HG03196 (cell line): Measurements from ENCODE around the gene TSPAN9.

Experiments
- ATAC-seq: cut with Tn5 transposase; IDR thresholded peaks from one replicate; pipeline ENCODE4 v1.9.1; 2021; ENCODE audit not compliant: unreplicated experiment

Gene TSPAN9

DNA sequence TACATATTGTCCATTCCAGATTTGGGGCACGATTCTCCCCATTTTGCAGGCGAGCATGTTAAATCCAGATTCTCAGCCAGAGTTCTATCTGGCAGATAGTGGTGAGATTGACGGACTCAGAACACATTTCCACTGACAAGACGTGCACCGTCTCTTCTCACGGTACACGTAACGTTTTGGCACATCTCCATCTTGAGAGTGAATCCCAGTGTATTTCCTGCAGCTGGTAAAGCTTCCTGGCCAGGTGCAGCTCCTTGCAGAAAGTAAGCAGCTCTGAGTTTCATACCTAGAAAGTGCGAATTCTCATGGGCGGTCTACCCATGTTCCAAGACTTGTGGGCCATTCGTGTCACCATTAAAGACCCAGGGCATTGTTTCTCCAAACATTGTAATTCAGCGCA, 102.6 kb downstream of the TSPAN9 start:
- no peak for ATAC-seq

DNA sequence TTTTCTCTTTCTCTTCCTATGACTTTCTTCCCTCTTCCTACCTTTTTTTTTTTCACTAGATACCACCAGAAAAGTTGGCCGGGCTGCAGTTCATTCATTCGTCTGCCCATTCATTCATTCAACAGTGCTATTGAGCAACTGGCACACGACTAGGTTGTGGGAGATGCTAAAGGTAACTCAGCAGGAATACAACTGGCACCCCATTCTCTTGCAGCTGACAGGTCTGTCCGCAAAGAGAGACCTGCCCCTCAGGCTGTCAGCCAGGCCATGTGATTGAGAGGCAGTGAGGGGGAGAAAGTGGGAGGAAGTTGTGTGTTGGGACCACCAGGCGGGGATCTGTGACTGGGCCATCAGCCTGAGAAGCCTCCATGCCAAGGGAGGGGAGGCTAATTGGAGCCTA, 105.2 kb downstream of the TSPAN9 start:
- no peak for ATAC-seq

DNA sequence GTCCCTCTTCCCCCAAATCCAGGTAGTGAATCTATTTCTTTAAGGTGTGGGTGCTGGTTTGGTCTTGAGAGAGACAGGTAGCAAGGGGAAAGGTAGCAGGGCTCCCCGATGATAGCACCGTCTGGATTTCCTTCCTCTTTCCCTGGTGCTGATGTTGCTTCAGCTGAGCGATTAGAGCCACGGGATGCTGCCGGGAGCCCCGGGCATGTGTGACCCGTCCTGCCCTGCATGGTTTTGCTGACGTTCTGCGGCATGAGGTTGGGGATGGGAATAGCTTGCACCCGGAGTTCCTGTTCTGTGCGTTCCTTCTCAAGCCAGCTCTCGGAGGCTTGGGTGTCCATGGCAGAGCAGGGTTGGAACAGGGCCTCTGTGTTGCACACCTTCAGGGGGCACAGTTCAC, 107.3 kb downstream of the TSPAN9 start:
- ATAC-seq, result no peak

DNA sequence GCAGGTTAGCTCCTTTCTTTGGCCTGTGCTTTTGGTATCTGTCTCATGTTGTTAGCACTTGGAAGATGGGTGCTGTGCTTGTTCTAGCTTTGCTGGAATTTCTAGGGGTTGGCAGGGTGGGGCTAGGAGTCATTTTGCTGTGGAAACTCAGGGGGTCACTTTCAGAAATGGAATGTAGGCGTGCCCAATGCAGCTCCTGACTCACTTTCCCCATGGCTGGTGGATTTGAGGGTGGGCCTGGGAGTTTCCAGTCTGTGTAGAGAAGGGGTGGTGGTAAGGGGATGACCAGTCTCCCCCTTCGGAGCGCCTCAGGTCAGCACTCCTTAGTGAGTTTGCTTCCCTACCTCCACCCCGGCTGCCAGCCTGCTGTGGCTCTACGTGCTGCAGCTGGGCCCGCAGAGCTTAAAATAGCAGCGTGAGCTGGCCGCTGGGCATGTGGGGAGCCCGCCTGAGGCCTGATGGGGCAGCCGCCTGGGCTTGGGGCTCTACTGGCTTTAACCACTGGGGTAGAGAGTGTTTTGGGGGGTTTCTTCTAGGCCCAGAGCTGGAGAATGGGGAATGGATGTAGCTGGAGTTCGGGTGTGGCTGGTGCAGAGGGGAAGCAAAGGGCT, 108.2 kb downstream of the TSPAN9 start:
- no peak for ATAC-seq

DNA sequence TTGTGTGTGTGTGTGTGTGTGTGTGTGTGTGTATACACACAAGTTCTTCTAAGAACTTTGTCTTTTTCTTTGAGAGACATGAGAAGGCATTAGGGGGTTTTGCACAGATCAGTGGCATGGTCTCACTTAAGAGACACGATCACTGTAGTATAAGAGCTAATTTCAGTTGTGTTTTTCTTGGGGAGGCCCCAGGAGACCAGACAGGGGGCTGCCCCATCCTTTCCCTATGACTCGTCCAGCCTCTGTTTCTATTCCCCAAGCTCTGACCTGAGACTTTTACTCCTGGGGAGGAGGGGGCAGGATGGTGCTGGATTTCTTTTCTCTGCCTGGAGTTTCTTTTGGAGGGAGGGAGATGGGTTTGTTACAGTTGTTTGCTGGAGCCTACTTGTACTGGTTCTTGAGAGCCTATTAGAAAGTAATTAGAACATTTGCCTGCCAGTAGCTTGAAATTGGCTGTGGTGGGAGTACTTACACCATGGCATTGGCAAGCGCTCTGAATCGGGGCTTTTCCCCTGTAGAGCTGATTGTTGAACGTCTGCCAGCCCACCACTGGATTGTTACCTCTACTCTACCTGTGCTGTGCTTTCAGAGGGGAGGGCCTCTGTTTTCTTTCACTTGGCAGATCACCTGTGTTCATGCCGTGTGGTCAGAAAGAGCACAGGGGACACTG, 109.5 kb downstream of the TSPAN9 start:
- ATAC-seq, result no peak

DNA sequence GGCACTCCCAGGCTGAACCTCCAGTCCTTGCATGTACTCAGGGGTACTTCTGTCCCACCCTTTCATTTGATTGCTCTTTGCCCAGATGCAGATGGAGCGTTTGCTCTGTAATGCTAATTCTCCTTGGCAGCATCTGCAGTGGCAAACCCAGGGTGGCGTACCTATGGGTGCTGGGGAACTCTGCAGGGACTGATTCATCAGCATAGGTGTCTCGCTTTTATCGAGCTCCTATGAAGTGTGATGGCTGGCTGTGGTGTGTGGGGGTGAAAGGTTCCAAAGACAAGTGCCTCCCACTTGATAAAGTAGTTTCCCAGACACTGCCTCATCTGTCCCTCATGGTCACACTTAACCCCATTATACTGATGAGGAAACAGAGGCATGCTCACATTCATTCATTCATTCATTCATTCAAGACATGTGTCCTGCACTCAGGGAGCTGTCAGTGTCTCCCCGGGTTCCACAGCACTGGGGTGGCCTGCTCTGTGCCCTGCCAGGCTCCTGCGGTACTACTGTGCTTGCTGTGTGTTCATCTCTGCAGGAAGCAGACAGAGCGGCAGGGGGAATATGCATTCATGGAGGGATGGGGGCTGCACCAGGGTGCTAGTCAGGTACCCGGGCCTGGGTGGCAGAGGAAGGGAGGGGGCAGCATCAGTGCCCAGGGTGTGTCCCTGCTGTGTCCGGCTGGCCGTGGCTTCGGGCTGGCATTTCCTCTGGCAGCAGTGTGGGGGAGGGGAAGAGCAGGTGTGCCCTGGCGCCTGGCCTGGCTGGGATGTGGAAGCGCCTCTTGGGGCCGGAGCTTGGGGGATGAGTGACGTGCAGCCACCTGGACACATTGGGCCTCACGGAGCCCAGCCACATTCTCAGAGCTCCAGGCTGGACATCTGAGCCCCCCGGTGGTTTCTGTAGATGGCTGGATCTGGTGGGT, 110.9 kb downstream of the TSPAN9 start:
- no peak for ATAC-seq

DNA sequence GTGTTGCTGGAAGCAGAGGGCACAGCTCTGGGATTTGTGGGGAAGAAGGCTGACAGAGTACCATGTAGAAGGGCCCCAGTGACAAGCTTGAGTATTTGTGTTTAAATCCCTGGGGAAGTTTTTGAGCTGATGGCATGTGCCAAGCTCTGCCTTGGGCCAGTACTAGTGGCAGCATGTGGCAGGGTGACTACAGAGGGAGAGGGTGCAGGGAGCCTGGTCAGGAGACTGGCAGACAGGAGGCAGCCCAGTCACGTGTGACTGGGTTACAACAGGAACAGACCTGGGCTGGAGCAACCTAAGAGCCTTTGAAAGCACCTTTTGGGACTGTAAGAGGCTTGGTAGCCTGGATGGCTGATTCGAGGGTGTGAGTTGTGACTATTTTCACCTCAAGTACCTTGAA, 112.1 kb downstream of the TSPAN9 start:
- no peak for ATAC-seq

DNA sequence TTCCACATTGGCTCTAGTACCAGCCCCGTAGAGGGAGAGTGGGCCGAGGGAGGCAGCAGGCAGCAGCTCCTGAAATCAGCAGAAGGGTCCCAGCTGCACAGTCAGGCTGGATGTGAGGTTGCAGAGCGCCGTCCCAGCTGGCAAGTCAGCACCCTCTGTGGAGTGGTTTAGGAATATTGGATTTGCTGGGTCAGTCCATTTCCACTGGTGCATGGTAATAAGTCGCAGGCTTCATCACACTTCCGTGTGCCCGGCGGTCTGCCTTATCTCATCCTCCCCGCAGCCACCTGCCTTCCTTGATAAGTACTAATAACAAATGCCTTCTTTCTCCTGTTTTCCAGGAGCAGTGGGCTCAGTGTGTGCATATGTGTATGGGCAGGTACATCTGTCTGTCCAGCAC, 112.9 kb downstream of the TSPAN9 start:
- no peak for ATAC-seq

DNA sequence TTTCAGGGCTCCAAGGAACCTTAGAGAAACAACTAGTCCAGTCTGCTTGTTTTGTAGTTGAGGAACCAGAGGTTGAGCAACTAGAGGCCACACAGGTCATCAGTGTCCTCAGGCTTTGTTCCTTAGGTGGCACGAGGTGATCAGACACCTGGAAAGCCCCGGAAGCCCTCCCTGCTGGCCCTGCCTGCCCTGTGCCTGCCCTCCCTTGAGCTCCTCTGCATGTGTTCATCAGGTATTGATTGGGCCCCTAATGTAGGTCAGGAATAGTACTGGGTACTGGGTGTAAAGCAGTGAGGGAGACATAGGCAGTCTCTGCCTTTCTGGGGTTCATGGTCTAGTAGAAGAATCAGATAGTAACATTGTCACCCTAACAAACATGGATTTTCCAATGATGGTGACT, 114.3 kb downstream of the TSPAN9 start:
- ATAC-seq, result no peak

DNA sequence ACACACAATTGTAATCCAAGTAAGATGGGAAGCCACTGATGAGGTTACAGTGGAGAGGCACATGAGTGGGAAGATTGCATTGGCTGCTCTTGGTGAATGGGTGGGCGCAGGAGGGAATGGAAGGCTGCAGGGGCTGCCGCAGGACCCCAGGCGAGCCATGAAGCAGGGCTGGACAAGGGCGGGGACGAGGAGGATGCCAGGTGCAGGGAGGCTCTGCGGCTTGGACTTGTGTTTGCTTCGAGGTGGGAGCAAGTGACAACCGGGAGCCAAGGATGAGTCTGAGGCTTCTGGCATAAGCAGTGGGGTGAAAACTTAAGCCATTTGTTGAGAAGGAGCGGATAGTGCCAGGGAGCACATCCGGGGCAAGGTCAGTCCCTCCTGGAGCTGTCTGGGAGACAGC, 115.0 kb downstream of the TSPAN9 start:
- no peak for ATAC-seq

DNA sequence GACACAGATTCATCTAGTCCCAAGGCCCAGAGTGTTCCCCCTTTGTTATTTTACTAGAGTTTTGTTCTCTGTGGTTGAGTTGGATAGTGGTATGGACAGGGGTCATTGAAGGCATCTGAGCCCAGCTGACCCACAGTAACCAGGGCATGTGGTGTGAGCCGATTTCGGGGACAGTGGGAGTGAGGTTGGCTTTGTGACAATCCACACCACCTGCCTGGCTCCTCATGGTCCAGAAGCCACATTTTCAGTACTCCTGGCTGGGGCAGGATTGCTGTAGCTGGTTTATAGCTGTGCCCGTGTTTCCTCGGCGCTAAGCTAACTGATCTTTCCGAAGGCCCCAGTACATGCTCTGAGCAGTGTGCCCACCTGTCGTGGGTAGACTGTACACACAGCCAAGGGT, 116.0 kb downstream of the TSPAN9 start:
- ATAC-seq, result no peak

DNA sequence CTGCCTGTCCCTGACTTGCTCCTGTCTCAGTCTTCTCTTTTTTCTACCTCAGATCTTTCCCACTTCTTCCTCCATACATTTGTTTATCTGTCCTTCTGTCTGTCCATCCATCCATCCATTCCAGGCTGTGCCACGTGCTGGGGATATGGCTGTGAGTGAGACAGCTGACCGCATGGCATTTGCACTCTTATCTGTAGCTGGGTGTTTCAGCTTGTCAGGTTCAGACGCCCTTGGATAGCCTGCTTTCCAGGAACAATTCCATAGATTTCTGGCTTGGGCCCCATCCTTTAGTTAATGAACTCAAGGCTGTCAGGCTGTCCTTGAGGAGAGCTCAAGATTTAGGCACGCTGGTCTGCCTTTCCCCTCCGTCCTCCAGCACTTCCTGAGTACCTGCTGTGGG, 116.6 kb downstream of the TSPAN9 start:
- no peak for ATAC-seq

DNA sequence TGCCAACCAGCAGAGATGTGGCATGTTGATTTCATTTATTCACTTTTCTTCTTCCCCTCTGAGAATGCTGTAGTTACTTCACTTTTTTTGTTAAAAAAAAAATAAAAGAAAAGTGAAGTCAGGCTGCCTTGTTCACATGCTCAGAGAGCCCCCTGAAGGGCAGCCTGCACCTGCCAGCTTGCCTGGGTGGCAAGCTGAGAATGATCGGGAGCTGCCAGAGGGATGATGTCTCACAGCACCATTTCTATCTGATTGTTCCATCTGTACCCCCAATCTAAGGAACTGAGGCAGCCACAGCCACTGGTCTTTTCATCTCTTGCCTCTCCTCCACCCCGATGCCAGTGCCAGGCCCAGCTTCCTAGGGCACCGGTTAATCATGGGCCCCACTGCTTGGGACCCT, 118.2 kb downstream of the TSPAN9 start:
- no peak for ATAC-seq

DNA sequence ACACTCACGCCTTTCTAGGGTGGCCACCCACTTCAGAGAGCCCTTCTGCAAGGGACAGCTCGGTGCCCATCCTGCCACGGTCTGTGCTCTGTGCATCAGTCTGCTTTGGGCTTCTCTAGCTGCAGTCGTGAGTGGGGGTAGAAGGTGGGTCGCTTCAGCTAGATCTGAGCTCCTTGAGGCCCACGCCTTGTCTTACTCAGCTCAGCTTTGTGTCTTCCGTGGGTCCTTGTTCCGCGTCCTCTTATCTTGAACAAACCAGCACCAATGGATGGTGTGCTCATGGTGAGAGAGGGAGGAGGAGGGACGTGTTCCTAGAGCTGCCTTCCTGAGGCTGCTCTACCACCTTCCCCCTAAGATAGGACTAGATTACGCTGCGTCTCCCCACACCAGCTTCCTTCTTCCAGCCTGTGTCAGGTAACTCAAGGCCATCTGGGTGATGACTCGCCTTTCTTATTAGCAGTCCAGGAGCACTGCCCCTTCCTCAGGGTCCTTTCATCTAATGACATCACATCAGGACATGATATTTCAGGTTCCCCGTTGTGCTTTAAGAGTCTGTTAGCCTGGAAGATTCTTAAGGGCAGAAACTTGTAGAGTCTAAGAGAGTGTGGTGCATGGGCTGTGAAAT, 118.8 kb downstream of the TSPAN9 start:
- no peak for ATAC-seq

DNA sequence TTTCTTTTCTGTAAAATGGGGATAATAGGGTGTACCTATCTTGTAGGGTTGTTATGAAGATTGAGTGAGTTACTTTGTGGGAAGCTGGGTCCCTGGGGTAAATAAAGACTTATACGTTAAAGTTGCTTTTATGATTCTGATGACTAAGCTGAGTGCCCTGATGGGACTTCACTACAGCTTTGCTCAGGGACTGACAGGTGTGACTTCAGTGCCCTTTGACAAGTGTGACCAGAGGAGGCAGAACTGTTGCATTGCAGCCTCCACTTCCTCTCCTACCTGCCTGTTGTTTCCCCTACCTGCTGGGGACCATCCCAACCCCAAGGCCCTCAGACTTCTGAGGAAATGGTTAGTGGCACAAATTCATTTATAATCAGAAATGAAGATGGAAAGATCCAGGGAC, 119.3 kb downstream of the TSPAN9 start:
- no peak for ATAC-seq

DNA sequence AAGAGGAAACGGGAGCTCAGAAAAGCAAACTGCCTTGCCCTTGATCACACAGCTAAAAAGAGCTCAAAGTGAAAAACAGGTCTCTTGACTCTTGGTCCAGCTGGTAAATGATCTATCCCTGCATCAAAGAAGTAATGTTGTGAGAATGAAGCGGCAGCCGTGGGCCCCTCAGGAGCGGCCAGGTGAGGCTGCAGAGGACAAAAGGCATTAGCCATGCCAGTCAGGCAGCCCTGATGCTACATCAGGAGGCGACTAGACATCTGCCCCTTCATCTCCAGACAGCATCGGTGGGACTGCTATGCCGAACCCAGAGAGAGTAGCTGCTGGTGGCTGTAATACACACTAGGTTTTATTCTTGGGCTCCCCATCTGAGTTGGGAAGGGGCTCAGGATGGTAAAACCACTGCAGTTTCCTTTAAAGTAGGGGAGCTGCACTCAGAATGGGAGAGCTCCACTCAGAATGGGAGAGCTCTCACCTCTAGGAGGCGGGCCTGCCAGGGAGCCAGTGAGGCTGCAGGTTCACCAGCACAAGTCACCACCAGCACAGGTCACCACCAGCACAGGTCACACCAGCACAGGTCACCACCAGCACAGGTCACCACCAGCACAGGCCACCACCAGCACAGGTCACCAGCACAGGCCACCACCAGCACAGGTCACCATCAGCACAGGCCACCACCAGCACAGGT, 120.1 kb downstream of the TSPAN9 start:
- no peak for ATAC-seq

DNA sequence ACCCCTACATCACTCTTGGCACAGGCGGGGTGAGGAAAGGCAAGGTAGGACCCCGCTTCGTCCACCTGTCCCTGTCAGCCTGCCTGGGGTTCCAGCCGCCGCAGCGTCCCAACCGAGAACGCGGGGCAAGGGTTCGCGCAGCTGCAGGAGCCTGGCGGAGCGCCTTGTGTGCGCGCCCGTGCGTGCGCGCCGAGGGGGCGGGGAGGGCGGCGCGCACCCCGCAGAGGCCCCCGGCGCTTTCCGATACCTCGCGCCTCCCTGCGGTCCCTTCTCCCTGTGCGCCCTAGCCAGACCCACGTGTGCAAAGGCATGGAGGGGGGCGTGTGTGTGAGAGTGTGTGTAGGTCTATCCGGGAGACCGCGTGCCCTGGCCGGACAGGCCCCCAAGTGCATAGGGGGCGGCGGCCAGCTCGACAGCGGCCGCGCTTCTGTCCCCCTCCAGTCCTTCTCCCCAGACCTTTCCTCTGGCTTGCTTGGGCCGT, 122.4 kb downstream of the TSPAN9 start:
- no peak for ATAC-seq

DNA sequence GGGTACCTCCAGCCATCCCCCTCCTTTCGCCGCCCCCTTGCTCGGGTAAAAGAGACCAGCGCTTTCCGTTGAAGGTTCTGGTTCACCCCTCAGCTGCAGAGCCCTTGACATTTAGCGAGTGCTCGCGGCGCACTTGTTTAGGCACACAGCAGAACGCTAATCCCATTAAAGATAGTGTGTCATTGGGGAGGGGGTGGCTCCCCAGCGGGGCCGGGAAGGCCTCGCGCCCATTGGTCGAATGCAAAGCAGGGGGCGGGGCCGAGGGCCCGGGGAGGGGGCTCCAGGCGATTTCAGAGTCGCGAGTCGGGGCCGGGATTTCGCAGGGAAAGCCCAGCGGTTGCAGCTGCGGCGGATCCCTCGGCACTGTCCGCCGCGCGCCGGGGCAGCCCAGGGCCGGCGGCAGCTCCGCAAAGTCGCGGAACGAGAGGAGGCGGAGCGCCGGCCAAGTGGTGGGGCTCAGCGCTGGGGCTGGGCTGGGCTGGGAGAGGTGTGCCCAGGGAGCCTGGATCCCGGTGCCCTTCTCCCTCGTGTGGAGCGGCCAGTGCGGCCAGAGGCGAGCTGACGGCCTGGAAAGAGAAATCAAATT, 122.9 kb downstream of the TSPAN9 start:
- ATAC-seq, result no peak

DNA sequence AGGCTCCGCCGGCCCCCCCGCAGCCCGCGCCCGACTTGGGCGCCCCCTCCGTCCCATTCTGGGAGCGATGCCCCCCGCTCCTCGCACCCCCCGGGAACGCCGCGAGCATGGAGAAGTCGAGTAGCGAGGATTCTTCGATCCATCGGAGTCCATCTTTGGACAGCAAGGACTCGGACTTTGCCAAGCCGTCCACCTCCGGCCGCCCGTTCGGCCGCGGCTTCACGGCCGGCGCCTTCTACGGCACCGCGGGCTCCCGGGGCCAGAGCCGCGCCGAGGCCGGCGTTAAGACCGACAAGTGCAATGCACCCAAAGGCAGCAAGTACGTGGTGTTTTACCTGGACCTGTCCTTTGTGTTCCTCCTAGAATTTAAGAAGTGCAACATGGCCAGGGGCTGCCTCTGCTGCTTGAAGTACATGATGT, 123.6 kb downstream of the TSPAN9 start:
- no peak for ATAC-seq

DNA sequence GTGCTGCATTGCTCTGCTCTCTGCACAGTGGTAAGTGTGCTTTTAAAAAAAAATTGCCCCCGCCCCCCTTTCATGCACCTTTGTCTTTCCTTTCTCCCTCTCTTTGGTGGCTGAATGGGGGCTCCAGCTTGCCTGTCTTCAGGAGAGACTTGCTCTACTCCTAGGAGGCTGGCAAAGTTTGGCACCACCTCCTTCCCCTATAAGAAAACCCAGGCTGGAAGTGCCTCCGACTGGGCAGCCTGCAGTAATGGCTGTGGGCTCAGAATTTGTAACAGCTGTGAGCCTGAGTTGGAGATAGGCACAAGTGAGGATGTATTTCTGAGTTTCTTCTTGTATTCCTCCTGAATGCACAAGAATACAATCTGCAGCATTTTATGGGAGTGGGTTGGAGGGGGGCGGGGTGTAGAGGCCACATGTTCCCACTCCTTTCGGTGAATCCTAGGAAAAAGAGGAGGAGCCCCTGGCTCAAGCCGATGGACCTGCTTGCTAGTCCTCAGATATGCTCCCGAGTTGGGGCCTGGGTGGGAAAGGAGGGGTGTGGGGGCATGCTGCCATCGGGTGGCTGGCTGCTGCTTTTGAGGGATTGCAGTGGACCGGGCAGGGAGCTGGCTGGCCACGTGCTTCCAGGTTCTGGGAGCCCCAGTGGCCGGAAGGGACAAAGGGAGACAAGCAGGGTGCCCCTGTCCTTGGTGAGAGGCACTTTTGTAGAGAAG, 124.3 kb downstream of the TSPAN9 start:
- ATAC-seq, result no peak
